Activated CD4-positive, alpha-beta T cell treated with anti-CD3 and anti-CD28 coated beads, Interleukin-10, Interleukin-2, amounts not matched to agents 100 ng/mL and 50 ng/mL, durations not matched to agents 16 hours and 8 hours (primary cell): Measurements from ENCODE around the gene CDRT15L2.
"Not testable (repeated sequence)": the region's sequence is repeated elsewhere in the genome, so short reads cannot be mapped to it uniquely, and the experiment has no call there.

Experiments used
- DNase-seq: peaks from one replicate; pipeline ENCODE4 v3.0.0-alpha.2; 2020

The CDRT15L2 gene

GRCh38 chr17:20579424-20579823 is at the start of gene CDRT15L2:
Gene CDRT15L2 (plus strand): TSS chr17:20579724. CDS start chr17:20579744, 20 bp downstream.
- DNase-seq, result not testable (repeated sequence)

GRCh38 chr17:20530104-20530503 is 49.4 kb upstream of the CDRT15L2 start:
- DNase-seq, result not testable (repeated sequence)

- not testable (repeated sequence) for DNase-seq
These were observed 46.9 kb upstream of the CDRT15L2 start for GRCh38 chr17:20532544-20533090.

- DNase-seq, result not testable (repeated sequence)
These were observed 46.3 kb upstream of the CDRT15L2 start for GRCh38 chr17:20533206-20533605.

- DNase-seq, result not testable (repeated sequence)
These were observed 44.6 kb upstream of the CDRT15L2 start for GRCh38 chr17:20534711-20535550.

GRCh38 chr17:20540414-20540813 is 39.1 kb upstream of the CDRT15L2 start:
- not testable (repeated sequence) for DNase-seq

GRCh38 chr17:20540865-20541264 is 38.7 kb upstream of the CDRT15L2 start:
- not testable (repeated sequence) for DNase-seq

GRCh38 chr17:20541853-20542546 is 37.5 kb upstream of the CDRT15L2 start:
- not testable (repeated sequence) for DNase-seq

- DNase-seq, result not testable (repeated sequence)
These were observed 31.6 kb upstream of the CDRT15L2 start for GRCh38 chr17:20547923-20548322.

- not testable (repeated sequence) for DNase-seq
These were observed 26.6 kb upstream of the CDRT15L2 start for GRCh38 chr17:20552920-20553319.

GRCh38 chr17:20554728-20555127 is 24.8 kb upstream of the CDRT15L2 start:
- not testable (repeated sequence) for DNase-seq

- DNase-seq, result not testable (repeated sequence)
These were observed 24.2 kb upstream of the CDRT15L2 start for GRCh38 chr17:20555135-20556010.

GRCh38 chr17:20558096-20558495 is 21.4 kb upstream of the CDRT15L2 start:
- DNase-seq, result not testable (repeated sequence)

- DNase-seq, result not testable (repeated sequence)
These were observed 20.5 kb upstream of the CDRT15L2 start for GRCh38 chr17:20559018-20559417.

- DNase-seq, result no peak
These were observed 16.9 kb upstream of the CDRT15L2 start for GRCh38 chr17:20562587-20562986.

- not testable (repeated sequence) for DNase-seq
These were observed 14.3 kb upstream of the CDRT15L2 start for GRCh38 chr17:20565245-20565644.

- no peak for DNase-seq
These were observed 13.8 kb upstream of the CDRT15L2 start for GRCh38 chr17:20565711-20566110.

- DNase-seq, result not testable (repeated sequence)
These were observed 12.8 kb upstream of the CDRT15L2 start for GRCh38 chr17:20566736-20567135.

- DNase-seq, result not testable (repeated sequence)
These were observed 12.1 kb upstream of the CDRT15L2 start for GRCh38 chr17:20567421-20567820.

GRCh38 chr17:20568604-20569003 is 10.9 kb upstream of the CDRT15L2 start:
- DNase-seq, result not testable (repeated sequence)

- not testable (repeated sequence) for DNase-seq
These were observed 7.9 kb upstream of the CDRT15L2 start for GRCh38 chr17:20571653-20572052.

- not testable (repeated sequence) for DNase-seq
These were observed 6.3 kb upstream of the CDRT15L2 start for GRCh38 chr17:20573216-20573615.
